Natural killer cell (primary cell): ENCODE data around the gene DGKQ. TPM values are rescaled to one million over a fixed set of nuclear protein-coding genes. Genes with fewer than 3 reads are reported as not detected.

Source experiments
- ATAC-seq, 3 donors: fragments of 150-1000 bp in 2 of 3; fragments of 200-7000 bp in 1 of 3; cut with Tn5 transposase; 1 replicate in 1 of 3; 2 replicates in 2 of 3; pipeline ENCODE4 v1.10.0; 2021; ENCODE audit warnings: mild to moderate bottlenecking in 2 of 3, moderate library complexity in 2 of 3
- DNase-seq, 2 donors: peaks; one replicate each; pipeline versions ENCODE4 v3.0.0 to v3.0.0-alpha.2; 2013 to 2021; ENCODE audit warnings: mixed read lengths in 1 of 2
- H3K27ac ChIP-seq: one replicate; pipeline ENCODE4 v1.5.1; 2013; ENCODE audit warnings: mild to moderate bottlenecking, low read length
- H3K27me3 ChIP-seq: one replicate; pipeline ENCODE4 v1.6.1; 2013; ENCODE audit warnings: low read length; ENCODE audit not compliant: control insufficient read depth, insufficient read depth
- H3K36me3 ChIP-seq: one replicate; pipeline ENCODE4 v1.6.1; 2013; ENCODE audit warnings: low read length; ENCODE audit not compliant: control insufficient read depth, insufficient read depth
- H3K4me1 ChIP-seq: one replicate; pipeline ENCODE4 v1.6.1; 2013; ENCODE audit warnings: low read length; ENCODE audit not compliant: control insufficient read depth, insufficient read depth
- H3K4me3 ChIP-seq: one replicate; pipeline ENCODE4 v1.5.1; 2013; ENCODE audit warnings: low read length
- H3K9me3 ChIP-seq: one replicate; pipeline ENCODE4 v1.6.1; 2013; ENCODE audit warnings: low read length; ENCODE audit not compliant: control insufficient read depth, insufficient read depth
- H3K27ac Mint-ChIP-seq, 2 donors: one replicate each; pipeline ENCODE4 v1.8.0; 2022; ENCODE audit warnings: mild to moderate bottlenecking in 2 of 2, mixed read lengths in 2 of 2, moderate library complexity in 1 of 2
- H3K27me3 Mint-ChIP-seq, 2 donors: one replicate each; pipeline ENCODE4 v1.8.0; 2022; ENCODE audit warnings: low read depth in 2 of 2, mixed read lengths in 2 of 2
- H3K36me3 Mint-ChIP-seq: one replicate; pipeline ENCODE4 v1.8.0; 2022; ENCODE audit warnings: mixed read lengths
- H3K4me1 Mint-ChIP-seq, 2 donors: one replicate each; pipeline ENCODE4 v1.8.0; 2022; ENCODE audit warnings: mixed read lengths in 2 of 2
- H3K4me3 Mint-ChIP-seq: one replicate; pipeline ENCODE4 v1.8.0; 2022; ENCODE audit warnings: mild to moderate bottlenecking, moderate library complexity, mixed read lengths
- H3K9me3 Mint-ChIP-seq, 2 donors: one replicate each; pipeline ENCODE4 v1.8.0; 2022; ENCODE audit warnings: mixed read lengths in 2 of 2
- CTCF ChIP-seq: fragments of 200-600 bp; IDR thresholded peaks from one replicate; pipeline ENCODE4 v1.8.0; 2022; ENCODE audit warnings: antibody characterized with exemption
- WGBS: methylation state at CpG from one replicate; pipeline ENCODE4 v1.1.7; 2013; ENCODE audit warnings: missing lambda C conversion rate; ENCODE audit not compliant: insufficient coverage; 5-methylcytosine and 5-hydroxymethylcytosine counted together
- intact Hi-C: fragments of 100-400 bp; cut with micrococcal nuclease; formaldehyde crosslinking; loops from one replicate; pipeline ENCODE4 v1.14.2; 2022
- total RNA-seq, 4 donors: library from RNA; stranded (reverse); fragments of 120-200 nt in 1 of 4; gene quantifications; one replicate each; pipeline versions ENCODE4 v1.2.3 to v1.2.4, GENCODE V29; 2013 to 2022

DGKQ gene
- total RNA-seq, 3 donors from 2014 or later (not counting 1 experiment from before 2014, with no cell fraction given): 64.2 to 79.5 (median 65.2) TPM

GRCh38 chr4:1011022-1011665 lies 37.8 kb upstream of the DGKQ start, which contains the start of gene FGFRL1:
Gene FGFRL1, plus strand, starts transcription at chr4:1011626. Its CDS starts 860 bp downstream, at chr4:1012486.
- peaks cover 30% of the 10 kb centered on the region for H3K4me1 ChIP-seq
- no peaks in the 10 kb centered on the region for H3K36me3 ChIP-seq
- ATAC-seq: peak; percentile 45 to 65 (median 60)
- TF ChIP-seq CTCF: no peak
- H3K9me3 Mint-ChIP-seq: no peaks in the 10 kb centered on the region
- H3K27me3 Mint-ChIP-seq: peaks cover 16 to 24% of the 10 kb centered on the region in 2 donors
- no peaks in the 10 kb centered on the region for H3K9me3 ChIP-seq
- no peaks in the 10 kb centered on the region for H3K27me3 ChIP-seq
- no peaks in the 10 kb centered on the region for H3K36me3 Mint-ChIP-seq
- peak within 1 kb of the TSS; percentile 84 to 96 for H3K27ac Mint-ChIP-seq
- peaks cover 7 to 15% of the 10 kb centered on the region in 2 donors for H3K4me1 Mint-ChIP-seq
- intact Hi-C loops: loop anchor here (5.0 kb wide), 1 partner anchor 39 kb away; the partner anchor contains the start of gene DGKQ
- H3K4me3 ChIP-seq: peak within 1 kb of the TSS; percentile 70
- DNase-seq: peak; percentile 76 to 94
- WGBS: under 1% methylated on average over 89 of the region's 89 CpGs
- H3K27ac ChIP-seq: peak within 1 kb of the TSS; percentile 78
- H3K4me3 Mint-ChIP-seq: peak within 1 kb of the TSS; percentile 92

- intact Hi-C loops: loop anchor here (5.0 kb wide), 1 partner anchor 38 kb away; the partner anchor contains the start of gene DGKQ
- ATAC-seq (peak; percentile 38 to 71 (median 48)), DNase-seq (peak; percentile 67 to 84)
- Histone ChIP-seq H3K4me1 (peaks cover 30% of the 10 kb centered on the region), H3K36me3 (no peaks in the 10 kb centered on the region), H3K9me3 (no peaks in the 10 kb centered on the region), H3K4me3 (peak overlapping the region; percentile 70), H3K27ac (peak overlapping the region; percentile 78), H3K27me3 (no peaks in the 10 kb centered on the region)
- H3K27me3 Mint-ChIP-seq: peaks cover 16 to 25% of the 10 kb centered on the region in 2 donors
- H3K4me1 Mint-ChIP-seq: peaks cover 7 to 15% of the 10 kb centered on the region in 2 donors
- no peak for TF ChIP-seq CTCF
- H3K9me3 Mint-ChIP-seq: no peaks in the 10 kb centered on the region
- H3K36me3 Mint-ChIP-seq: no peaks in the 10 kb centered on the region
- H3K4me3 Mint-ChIP-seq: peak overlapping the region; percentile 92
- peak overlapping the region; percentile 84 to 96 for H3K27ac Mint-ChIP-seq
- 2% methylated on average over 36 of the region's 36 CpGs for WGBS
Observed at GRCh38 chr4:1010395-1011021, 37.1 kb upstream of the DGKQ start.

GRCh38 chr4:1009542-1010394 lies 36.4 kb upstream of the DGKQ start:
- Mint-ChIP-seq H3K4me1 (peaks cover 7 to 15% of the 10 kb centered on the region in 2 donors), H3K4me3 (peak overlapping the region; percentile 92), H3K9me3 (no peaks in the 10 kb centered on the region), H3K27me3 (peaks cover 16 to 25% of the 10 kb centered on the region in 2 donors), H3K27ac (peak overlapping the region; percentile 84 to 96), H3K36me3 (no peaks in the 10 kb centered on the region)
- peak; percentile 71 to 81 for DNase-seq
- WGBS: under 1% methylated on average over 107 of the region's 109 CpGs
- no peaks in the 10 kb centered on the region for H3K36me3 ChIP-seq
- intact Hi-C loops: loop anchor here (5.0 to 10.0 kb wide), 2 partner anchors 37 to 345 kb away; partner anchors contain the start of gene DGKQ
- H3K4me1 ChIP-seq: peaks cover 30% of the 10 kb centered on the region
- ATAC-seq: peak; percentile 67 to 86 (median 68)
- H3K9me3 ChIP-seq: no peaks in the 10 kb centered on the region
- peaks cover under 1% of the 10 kb centered on the region for H3K27me3 ChIP-seq
- H3K27ac ChIP-seq: peak overlapping the region; percentile 78
- peak overlapping the region; percentile 70 for H3K4me3 ChIP-seq
- peak; percentile 18 for TF ChIP-seq CTCF
